Cardiac septum (tissue), 1 donor: Measurements from ENCODE around the gene MARCHF3. TPM values are rescaled to one million over a fixed set of nuclear protein-coding genes. Genes with fewer than 3 reads are reported as not detected.
"Not testable (repeated sequence)": the region's sequence is repeated elsewhere in the genome, so short reads cannot be mapped to it uniquely, and the experiment has no call there.

Source experiments
- DNase-seq: peaks from one replicate; pipeline ENCODE4 v3.0.0-alpha.2; 2020; ENCODE audit warnings: low spot score
- intact Hi-C: fragments of 100-400 bp; cut with DNase I; formaldehyde crosslinking; loops from one replicate; pipeline ENCODE4 v1.14.0; 2022
- total RNA-seq: library from RNA; stranded (reverse); fragmentation: NEBNext Ultra II Directional; extraction: Animal tissue kit (Norgen Biotek cat#: 25700); gene quantifications from one replicate; pipeline ENCODE4 v1.2.1, GENCODE V29; 2021
- donor health status: DM: no; HTN: no; CAD: no.

Gene MARCHF3
- total RNA-seq, 1 donor from 2014 or later, result 61.0 TPM

- intact Hi-C loops, result no loop called here
- no peak for DNase-seq
These were observed 10.4 kb downstream of the MARCHF3 start for GRCh38 chr5:127019928-127020327.

DNA sequence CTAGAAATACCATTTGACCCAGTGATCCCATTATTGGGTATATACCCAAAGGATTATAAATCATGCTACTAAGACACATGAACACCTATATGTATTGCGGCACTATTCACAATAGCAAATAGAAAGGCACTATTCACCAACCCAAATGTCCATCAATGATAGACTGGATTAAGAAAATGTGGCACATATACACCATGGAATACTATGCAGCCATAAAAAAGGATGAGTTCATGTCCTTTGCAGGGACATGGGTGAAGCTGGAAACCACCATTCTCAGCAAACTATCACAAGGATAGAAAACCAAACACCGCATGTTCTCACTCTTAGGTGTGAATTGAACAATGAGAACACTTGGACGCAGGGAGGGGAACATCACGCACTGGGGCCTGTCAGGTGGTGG lies 13.6 kb downstream of the MARCHF3 start:
- intact Hi-C loops, DNase-seq: not testable (repeated sequence)

DNA sequence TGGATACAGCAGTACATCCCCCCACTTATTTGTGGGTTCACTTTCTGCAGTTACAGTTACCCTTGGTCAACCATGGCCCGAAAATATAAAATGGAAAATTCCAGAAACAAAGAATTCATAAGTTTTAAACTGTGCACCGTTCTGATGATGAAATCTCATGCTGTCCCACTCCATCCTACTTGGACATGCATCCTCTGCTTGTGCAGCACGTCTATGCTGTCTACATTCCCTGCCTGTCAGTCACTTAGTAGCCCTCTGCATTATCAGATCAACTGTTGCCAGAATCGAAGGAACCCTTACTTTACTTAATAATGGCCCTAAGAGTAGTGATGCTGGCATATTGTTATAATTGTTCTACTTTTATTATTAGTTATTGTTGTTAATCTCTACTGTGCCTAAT lies 14.6 kb downstream of the MARCHF3 start:
- no peak for DNase-seq
- intact Hi-C loops, result no loop called here

DNA sequence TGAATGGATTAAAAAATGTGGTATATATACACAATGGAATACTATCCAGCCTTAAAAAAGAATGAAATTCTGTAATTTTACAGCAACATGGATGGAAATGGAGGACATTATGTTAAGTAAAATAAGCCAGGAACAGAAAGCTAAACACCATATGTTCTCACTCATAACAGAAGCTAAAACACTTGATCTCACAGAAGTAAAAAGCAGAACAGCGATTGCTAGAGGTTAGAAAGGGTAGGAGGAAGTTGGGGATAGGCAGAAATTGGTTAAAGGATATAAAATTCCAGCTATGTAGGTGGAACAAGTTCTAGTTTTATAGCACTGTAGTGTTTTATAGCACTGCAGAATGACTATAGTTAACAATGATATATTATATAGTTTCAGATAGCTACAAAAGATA lies 15.8 kb downstream of the MARCHF3 start:
- intact Hi-C loops, result loop anchor here (5.0 kb wide), 1 partner anchor 42 kb away; no protein-coding TSS in a partner anchor
- no peak for DNase-seq

GRCh38 chr5:127013407-127013806 lies 17.0 kb downstream of the MARCHF3 start:
- intact Hi-C loops, result loop anchor here (5.0 kb wide), 1 partner anchor 41 kb away; no protein-coding TSS in a partner anchor
- no peak for DNase-seq

- no peak for DNase-seq
- intact Hi-C loops, result loop anchor here (5.0 kb wide), 1 partner anchor 41 kb away; no protein-coding TSS in a partner anchor
These were observed 17.4 kb downstream of the MARCHF3 start for GRCh38 chr5:127012916-127013315.

GRCh38 chr5:127011961-127012644 lies 18.3 kb downstream of the MARCHF3 start:
- no peak for DNase-seq
- intact Hi-C loops, result loop anchor here (2.0 to 5.0 kb wide), 2 partner anchors 40 to 91 kb away; no protein-coding TSS in a partner anchor

GRCh38 chr5:127011153-127011552 lies 19.2 kb downstream of the MARCHF3 start:
- intact Hi-C loops, result loop anchor here (2.0 to 5.0 kb wide), 2 partner anchors 39 to 90 kb away; no protein-coding TSS in a partner anchor
- DNase-seq, result no peak

- DNase-seq, result no peak
- intact Hi-C loops, result loop anchor here (2.0 to 5.0 kb wide), 2 partner anchors 38 to 90 kb away; no protein-coding TSS in a partner anchor
These were observed 20.0 kb downstream of the MARCHF3 start for GRCh38 chr5:127010362-127010761.

GRCh38 chr5:127009784-127010183 lies 20.6 kb downstream of the MARCHF3 start:
- intact Hi-C loops, result loop anchor here (2.0 to 5.0 kb wide), 2 partner anchors 37 to 89 kb away; no protein-coding TSS in a partner anchor
- DNase-seq, result no peak

DNA sequence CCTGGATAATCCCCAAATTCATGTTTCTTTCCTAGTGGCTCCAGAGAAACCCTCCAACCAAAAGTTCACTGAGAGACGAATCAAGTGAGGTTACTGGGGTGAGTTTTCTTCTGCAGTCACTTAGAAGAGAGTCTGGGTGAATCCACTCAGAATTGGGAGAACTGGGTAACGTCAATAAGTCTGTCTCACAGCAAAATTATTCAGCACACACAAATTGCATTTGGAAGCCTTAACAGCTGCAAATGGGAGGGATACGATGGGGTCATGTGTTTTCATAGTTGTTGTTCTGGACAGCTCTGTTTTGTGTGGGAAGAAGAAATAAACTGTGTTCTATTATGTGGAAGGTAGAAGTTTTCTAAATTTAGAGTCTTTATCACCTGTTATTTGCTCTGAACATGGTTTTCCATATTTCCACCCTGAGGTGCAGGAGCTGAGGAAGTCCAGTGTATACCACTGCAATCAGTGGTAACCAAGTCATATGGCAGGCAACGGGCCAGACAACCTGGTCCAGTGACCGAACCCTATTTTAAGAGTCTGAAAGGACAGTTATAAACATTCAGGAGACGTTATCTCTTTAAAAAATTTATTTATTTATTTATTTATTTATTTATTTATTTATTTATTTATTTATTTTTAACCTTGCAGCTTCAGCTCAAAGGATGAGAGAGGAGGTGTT lies 21.9 kb downstream of the MARCHF3 start:
- intact Hi-C loops, result no loop called here
- DNase-seq, result no peak

DNA sequence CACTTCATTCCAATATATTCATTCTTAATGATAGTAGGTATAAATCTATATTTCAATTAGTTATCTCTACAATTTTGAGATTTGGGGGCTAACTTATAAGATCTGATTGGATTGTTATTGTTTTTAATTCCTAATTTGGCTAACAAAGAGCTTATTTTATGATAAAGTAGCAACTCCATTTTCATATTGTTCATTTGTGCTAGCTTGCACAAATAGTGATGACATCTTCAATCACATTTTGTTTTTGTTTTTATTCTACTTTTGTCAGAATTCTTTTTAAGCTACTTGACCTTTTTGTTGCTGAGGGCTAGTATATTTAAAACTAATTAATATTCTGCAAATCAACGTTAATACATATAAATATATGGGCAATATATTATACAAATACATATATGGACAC lies 22.8 kb downstream of the MARCHF3 start:
- no peak for DNase-seq
- intact Hi-C loops, result no loop called here

DNA sequence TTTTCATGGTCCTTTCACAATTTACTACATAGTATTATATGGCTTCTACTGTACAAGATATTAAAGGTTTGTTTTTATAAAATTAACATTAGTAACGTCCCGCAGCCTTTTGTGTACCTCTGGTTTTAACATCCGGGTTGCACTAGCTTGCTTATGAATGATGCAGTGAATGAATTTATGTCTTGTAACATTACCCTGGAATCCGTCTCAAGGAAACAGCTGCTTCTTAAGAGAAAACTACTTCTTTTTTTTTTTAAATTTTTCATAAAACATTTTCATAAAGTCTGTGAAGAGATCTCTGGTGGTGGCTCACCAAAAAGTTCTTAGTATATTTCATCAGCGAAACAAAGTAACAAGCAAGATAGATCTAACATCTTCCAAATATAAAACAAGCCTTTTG lies 23.6 kb downstream of the MARCHF3 start:
- DNase-seq, result no peak
- intact Hi-C loops, result no loop called here

GRCh38 chr5:127005282-127005681 lies 25.1 kb downstream of the MARCHF3 start:
- intact Hi-C loops, result not testable (repeated sequence)

GRCh38 chr5:127004721-127005120 lies 25.6 kb downstream of the MARCHF3 start:
- intact Hi-C loops, result no loop called here
- DNase-seq, result no peak

More at GRCh38 chr5:127005282-127005681, 25.1 kb downstream of the MARCHF3 start:
- DNase-seq, result not testable (repeated sequence)

GRCh38 chr5:127003798-127004495 lies 26.4 kb downstream of the MARCHF3 start:
- no peak for DNase-seq
- intact Hi-C loops, result no loop called here

DNA sequence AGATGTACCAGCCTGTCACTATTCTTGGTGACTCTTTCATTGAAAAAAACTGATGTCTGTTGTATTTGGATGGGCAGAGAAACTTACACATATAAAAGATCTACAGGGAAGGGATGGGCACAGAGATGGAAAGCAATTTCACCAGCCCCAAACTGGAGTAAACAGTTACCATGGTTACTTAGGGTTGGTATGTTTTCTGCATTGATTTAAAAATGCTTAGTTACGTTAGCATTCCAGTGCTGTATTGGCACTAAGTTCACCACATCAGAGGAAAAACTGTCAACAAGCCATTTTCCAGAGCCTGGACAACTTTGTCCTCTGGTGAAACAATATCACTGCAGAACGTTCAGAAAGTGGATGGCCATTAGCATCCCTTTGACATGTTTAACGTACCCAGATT lies 28.0 kb downstream of the MARCHF3 start:
- intact Hi-C loops, result no loop called here

GRCh38 chr5:127001621-127002296 lies 28.6 kb downstream of the MARCHF3 start:
- DNase-seq, result no peak
- intact Hi-C loops, result no loop called here

More for the DNA sequence above, 28.0 kb downstream of the MARCHF3 start:
- DNase-seq, result no peak

DNA sequence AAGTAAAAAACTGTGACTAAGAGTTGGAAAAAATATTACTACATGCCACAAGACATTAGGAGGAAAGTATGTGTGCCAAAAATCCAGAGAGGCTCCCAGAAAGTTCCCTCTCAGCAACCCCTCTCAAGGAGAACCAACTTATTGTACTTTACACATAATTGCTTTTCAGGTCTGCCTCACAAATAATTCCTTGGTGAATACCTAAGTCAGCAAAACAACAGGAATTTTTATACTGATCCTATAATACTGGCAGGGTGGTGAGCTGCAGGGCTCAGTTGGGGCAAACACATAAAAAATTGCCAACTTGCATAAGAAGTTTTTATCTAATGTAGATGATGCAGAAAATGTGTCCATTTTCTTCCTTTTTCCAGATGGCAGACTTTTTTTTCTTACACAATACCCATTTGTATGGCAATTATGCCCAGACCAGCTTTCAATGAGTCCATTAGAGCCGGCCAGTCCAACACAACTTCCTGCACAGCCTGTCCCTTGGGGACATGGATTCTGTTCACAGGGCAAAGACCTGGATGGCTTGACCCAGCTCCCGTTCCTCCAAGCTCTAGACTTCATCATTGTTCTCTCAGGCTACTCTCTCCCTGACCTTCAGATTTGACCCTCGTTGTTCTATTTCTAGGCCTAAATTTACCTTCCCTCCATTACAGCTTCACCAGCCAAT lies 31.3 kb downstream of the MARCHF3 start:
- no peak for DNase-seq
- intact Hi-C loops, result no loop called here
